Activated CD4-positive, CD25-positive, alpha-beta regulatory T cell treated with anti-CD3 and anti-CD28 coated beads, Interleukin-2, amount 50 U/mL, for 72 hours (primary cell): ENCODE data around the gene KCTD19.

ENCODE experiments used
- DNase-seq: peaks from one replicate; pipeline ENCODE4 v3.0.0; 2021

KCTD19 gene

DNA sequence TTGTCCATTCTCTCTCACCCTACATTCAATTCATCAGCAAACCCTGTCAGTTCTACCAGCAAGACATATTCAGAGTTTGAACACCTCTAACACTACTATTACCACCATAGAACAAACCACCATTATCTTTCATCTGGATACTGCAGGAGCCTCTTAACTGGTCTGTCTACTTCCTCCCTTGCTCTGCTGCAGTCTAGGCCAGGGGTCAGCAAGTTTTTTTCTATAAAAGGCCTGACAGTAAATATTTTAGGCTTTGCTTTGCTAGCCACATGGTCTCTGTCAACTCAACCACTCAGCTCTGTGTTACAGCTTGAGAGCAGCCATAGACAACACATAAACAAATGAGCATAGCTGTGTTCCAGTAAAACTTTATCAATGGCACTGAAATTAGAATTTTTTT is 13.8 kb downstream of the KCTD19 start:
- no peak for DNase-seq

DNA sequence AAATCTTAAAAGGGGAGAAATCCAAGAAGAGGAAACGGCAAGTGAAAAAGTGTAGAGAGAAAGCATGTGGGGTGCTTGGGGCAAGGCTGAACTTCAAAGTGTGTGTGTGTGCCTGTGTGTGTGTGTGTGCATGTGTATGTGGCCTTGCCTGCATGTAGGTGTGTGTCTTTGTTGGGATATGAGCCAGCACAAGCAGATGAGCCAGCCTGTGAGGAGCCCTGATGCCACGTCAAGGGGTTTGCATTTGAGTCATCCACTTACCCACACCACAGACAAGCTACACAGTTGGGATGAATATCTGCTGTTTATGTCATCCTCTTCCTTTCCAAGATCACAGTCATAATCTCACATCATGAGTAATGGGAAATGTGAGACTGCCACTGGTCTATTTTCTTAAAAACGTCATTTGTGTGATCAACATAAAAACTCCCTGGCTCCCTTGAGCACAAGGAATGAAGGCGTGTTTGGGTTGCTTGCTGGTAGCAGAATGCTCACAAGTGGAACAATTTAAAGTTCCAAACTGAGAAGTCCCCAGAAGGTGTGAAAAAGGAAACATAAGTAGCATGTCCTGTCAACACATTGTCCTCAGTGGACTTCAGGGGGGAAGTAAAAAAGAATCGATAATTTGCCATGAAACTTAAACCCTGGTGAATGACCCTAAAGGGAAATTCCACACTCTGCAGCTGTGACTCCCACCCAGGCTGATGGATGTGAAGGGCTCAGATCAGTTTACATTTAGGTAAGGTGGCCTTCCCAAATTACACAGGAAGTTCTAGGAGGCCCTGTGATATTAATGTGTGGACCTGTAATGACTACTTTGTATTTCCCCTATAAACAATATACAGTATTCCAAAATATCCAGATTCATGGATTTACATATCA is 14.7 kb downstream of the KCTD19 start:
- peak; percentile 62 for DNase-seq

- no peak for DNase-seq
Measured at GRCh38 chr16:67310561-67310960, 16.0 kb downstream of the KCTD19 start.

DNA sequence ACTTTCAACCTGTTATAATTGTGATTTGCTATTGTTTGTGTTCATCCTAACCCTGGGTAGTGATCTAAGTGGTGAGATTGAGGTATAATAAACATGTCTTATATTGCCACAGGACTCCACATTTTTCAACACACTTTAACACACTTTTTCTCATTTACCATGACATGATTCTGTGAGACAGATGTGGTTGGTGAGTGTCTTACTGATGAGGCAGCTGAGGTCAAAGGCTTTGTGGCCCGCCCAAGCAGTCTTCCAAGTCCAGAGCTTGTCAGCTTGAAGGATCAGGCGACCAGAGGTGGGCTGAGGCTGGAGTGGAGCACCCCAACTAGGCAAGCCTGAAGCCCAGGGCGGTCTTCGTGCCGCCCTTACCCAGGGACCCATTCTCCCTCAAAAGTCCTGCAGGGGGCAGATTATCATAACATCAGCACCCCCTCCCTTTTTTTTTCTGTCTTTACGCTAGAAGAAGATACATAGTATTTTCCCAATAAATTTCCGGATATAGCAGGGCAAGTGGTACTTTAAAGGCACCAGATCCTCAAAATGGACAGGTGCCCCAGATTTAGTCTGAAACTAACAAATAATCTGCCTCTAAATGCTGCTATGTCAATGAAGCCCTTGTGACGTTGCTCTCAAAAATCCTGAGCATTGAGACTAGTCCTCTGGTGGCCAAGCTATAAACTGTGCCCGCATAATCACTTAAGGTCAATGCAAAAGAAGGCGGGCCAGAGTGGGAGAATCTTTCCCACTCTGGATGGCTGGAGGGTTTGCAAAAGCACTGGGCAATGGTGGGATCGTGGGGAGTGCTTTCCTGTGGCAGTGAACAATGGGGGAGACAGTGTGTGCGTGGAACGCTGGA is 21.1 kb downstream of the KCTD19 start:
- DNase-seq: no peak

DNA sequence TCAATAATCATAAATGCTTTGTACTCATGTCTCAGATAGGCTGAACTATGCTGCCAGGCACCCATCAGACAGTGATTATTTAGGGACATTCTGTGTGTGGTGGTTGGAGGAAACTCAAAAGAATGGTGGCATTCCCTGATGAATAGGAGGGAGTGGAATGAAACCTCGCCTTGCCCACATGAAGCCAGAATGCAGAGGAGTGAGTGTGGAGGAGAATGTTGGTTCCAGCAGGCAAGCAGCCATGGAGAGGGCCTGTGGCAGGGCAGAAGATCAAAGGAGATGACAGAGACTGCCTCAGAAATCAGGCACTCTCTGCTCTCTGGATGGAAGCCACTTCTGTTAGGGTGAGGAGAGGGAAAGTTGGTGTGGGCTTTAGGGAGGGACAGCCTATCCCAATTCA is 22.5 kb downstream of the KCTD19 start:
- DNase-seq: no peak

- DNase-seq: no peak
Measured at GRCh38 chr16:67302970-67303369, 23.6 kb downstream of the KCTD19 start.

GRCh38 chr16:67302076-67302475 is 24.5 kb downstream of the KCTD19 start:
- no peak for DNase-seq

DNA sequence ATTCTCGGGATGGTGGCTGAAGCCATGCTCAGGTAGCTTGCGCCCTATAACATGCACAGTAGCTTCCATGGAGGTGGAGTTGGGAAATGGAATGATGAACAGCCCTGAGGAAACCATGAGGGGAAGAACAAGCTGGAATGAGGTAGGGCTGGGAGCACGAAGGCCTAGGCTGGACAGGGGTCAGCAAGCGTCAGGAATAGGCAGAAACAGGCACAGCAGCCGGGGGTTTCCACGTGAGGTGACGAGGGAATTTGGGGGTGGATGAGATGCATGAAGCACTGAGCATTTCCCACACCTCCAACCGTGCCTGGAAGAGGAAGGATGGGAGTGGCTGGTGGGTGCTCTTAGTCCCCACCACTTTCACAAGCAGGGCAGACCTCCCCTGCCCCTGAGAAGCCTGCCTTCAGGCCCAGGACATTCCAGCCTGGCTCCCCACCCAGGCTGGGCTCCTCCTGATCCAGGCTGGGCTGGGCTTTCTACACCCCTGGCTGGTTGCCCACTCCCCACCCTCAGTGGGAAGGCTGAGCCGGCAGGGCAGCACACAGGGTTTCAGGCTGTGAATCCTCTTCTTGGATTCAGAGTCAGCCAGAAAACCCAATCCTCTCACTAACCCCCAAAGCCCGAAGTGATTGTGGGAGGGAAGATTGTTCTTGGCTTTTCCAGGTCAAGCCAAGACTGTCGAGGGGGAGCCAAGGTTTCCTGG is 25.3 kb downstream of the KCTD19 start:
- DNase-seq: no peak

- DNase-seq: no peak
Measured at GRCh38 chr16:67299269-67299668, 27.3 kb downstream of the KCTD19 start.

- no peak for DNase-seq
Measured at GRCh38 chr16:67298277-67298676, 28.3 kb downstream of the KCTD19 start.

GRCh38 chr16:67296420-67296819 is 30.1 kb downstream of the KCTD19 start:
- no peak for DNase-seq

DNA sequence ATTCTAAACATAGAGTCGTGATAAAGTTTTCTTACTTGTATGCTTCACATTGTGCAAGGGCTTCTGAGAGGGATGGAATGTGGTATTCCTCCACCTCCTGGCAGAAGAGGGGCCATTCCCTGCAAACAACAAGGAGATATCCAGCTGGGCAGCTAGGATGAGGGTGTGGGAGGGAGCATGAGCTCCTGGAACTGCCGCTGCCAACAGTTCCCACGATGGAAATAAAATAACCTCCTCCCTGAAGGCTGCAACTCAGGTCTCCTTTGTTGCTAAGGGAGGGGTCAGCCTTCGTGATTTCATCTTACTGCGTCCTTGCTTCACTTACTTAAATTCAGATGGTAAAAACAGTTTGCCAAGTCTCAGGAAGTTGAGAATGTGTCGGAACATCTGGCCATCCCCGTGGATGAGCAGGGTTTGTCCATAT is 31.6 kb downstream of the KCTD19 start:
- no peak for DNase-seq

- DNase-seq: no peak
Measured at GRCh38 chr16:67294171-67294757, 32.3 kb downstream of the KCTD19 start.

GRCh38 chr16:67291461-67291860 is 35.1 kb downstream of the KCTD19 start:
- no peak for DNase-seq

GRCh38 chr16:67287960-67288359 is 38.6 kb downstream of the KCTD19 start:
- DNase-seq: no peak

- no peak for DNase-seq
Measured at GRCh38 chr16:67286441-67287235, 39.9 kb downstream of the KCTD19 start.

- DNase-seq: no peak
Measured at GRCh38 chr16:67284699-67285646, 41.6 kb downstream of the KCTD19 start.

DNA sequence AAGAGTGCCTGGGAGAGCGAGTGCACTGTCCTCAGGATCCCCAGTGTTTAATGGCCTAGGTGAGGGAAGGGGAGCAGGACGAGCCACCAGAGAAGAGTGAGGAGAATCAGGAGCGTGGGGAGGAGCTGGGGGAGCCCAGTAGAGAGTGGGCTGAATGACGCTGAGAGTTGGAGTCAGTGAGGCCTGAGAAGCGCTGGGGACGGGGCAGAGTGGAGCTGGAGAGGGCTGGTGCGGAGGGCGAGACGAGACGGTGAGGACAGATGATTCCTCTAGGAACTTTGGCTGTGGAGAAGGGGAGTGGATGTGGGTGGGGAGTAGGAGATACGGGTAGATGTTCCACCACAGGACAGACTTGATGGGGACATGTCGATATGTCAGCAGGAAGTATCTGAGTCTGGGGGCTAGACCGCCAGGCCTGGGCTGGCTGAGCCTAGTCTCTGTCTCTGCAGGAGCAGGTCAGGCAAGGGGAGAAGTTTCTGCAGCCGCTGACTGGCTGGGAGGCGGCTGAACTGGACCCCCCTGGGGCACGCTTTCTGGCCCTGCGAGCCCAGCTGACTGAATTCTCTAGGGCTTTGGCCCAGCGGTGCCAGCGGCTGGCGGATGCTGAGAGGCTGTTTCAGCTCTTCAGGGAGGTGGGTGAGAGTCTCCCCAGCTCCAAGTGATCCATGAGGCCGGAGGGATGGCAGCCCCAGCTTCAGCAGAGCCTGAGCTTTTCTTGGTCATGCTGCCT is 42.5 kb downstream of the KCTD19 start:
- no peak for DNase-seq

DNA sequence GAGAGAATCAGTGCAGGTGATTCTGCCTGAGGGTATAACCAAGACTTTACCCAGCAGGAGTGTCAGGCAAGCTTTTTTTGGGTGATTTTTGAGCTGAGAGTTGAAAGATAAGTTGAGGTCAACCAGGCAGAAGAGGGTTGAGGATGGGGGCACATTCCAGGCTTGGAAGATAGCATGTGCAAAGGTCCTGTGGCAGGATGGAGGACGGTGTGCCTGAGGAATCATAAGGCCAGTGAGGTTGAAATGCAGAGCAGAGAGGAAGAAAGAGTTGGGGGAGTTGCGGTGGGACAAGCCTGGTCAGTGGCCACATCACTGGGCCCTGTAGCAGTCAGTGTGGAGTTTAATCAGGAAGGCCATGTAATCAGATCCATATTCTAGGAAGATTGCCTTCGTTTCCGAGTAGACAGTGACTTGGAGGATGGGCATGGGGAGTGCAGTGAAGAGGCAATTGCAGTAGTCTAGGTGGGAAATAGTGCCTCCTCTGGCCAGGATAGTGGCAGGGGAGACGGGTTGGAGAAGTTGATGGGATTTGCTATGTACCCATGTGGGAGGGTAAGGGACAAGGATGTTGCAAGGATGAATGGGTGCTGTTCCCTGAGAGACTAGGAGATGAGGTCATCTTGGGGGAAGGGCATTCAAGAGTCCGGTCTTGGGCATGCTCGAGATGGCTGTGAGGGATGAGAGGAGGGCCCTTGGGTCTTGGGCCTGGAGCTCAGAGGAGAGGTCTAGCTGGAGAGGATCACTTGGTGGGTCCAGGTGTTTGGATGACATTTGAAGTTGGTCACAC is 43.3 kb downstream of the KCTD19 start:
- DNase-seq: no peak
